GM19324 (cell line): ENCODE measurements around the gene SPPL2A.
"Not testable (repeated sequence)": the region's sequence is repeated elsewhere in the genome, so short reads cannot be mapped to it uniquely, and the experiment has no call there.

Experiments used
- ATAC-seq: cut with Tn5 transposase; IDR thresholded peaks from one replicate; pipeline ENCODE4 v1.9.1; 2021; ENCODE audit warnings: mild to moderate bottlenecking, moderate library complexity; ENCODE audit not compliant: unreplicated experiment, low FRiP score

Gene SPPL2A

GRCh38 chr15:50773389-50773788 is 7.9 kb upstream of the SPPL2A start:
- ATAC-seq = no peak

DNA sequence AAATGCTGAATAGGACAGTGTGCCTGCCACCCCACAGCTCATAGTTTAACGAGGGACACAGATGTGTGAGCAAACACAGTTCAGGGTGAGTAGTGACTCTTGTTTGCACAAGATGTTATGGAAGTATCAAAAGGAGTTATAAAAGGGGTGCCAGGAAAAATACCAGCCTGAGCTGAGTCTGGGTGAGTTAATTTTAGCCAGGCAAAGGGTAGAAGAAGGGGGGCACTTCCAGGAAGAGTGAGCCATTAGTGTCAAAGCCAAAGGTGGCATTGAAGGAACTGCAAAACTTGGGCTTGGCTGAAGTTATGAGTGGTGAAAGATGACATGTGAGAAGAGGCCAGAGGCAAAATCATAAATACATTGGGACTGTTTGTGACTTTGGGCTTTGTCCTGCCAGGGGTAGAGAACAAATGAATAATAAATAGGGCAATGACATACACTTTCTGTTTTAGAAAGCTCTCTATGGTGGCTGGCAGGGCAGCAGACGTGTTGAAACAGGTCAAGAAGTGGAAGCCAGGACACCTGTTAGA is 1.9 kb upstream of the SPPL2A start:
- ATAC-seq = no peak

DNA sequence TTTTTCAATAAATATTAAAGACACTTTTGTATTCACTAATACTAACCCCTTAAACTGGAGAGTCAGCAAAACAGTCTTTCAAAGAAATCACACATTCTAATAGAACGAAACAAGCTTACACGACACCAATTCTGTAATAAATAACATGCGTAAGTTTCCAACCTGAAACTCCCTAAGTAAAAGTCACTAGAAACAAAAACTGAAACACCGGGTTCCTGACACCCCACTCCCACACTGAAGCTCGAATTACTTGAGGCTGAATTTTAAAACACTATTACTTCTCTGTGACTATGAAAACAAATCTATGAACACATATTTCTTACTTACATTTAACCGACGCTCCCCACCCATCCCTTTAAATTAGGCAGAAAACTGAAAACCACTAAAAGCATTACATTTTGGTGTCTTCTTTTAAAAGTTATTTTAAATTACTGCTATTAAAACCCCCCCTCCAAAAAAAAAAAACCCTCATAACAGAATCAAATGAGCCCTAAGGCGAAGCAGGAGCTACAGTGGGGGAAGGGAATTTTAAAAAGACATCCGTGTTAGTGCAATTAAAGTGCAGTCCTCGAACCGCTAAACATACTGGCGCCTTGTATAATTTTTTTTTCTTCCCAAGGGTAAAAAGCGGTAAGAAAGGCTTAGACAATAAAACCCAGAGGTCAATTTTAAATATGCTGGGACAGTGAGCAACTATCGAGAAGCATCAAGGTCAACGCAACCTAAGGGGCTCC is 878 bp downstream of the SPPL2A start:
- ATAC-seq = no peak

GRCh38 chr15:50758712-50759205 is 6.7 kb downstream of the SPPL2A start:
- no peak for ATAC-seq

DNA sequence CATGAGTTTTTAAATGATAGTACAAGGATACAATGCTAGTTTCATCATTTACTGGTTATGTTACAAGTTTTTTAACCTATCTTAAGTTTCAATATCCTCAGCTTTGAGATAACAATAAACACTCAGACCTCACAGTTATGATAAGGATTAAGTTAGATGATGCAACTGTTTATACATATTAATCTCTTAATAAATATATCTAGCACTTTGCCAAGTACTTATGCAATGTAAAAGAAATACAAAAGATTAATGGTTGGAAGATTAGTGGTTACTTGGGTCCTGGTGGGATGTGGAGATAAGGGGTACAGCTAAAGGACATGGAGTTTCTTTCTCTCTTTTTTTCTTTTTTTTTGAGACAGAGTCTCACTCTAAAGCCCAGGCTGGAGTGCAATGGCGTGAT is 12.0 kb downstream of the SPPL2A start:
- no peak for ATAC-seq

DNA sequence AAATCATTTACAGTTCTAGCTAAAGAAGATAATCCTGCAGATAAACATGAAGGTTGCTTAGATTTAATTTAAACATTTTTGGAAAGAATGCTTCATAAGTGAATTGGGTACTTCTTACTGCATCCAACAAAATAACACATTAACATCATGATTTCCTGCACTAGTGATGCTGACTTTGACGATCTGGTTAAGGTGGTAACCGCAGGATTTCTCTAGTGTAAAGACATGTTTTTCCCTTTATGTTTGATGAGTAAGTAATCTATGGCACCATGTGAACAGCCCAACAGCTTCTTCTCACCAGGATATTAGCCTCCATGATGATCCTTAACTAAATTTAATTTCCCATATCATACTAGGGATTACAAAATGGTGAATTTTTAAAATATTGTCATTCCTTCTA is 14.1 kb downstream of the SPPL2A start:
- ATAC-seq = no peak

DNA sequence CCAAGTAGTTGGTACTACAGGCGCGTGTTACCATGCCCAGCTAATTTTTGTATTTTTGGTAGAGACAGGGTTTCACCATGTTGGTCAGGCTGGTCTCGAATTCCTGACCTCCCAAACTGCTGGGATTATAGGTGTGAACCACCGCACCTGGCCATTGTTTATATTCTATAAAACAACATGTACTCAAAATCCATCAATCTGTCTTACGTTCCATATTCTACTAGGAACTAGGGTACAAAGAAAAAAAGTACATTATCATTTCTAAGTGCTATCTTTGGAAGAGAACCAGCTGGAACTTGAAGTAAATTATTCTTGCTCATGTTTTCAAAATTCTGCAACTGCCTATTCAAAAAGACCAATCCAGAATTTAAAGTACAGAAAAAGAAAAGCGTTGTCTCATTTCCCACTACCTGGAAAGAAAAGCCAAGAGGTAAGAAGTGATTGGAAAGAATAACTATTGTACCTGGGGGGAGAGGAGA is 15.2 kb downstream of the SPPL2A start:
- ATAC-seq = no peak

- no peak for ATAC-seq
Measured at GRCh38 chr15:50747523-50747922, 18.0 kb downstream of the SPPL2A start.

- ATAC-seq = no peak
Measured at GRCh38 chr15:50744601-50745000, 20.9 kb downstream of the SPPL2A start.

GRCh38 chr15:50740955-50741354 is 24.6 kb downstream of the SPPL2A start:
- ATAC-seq = no peak

DNA sequence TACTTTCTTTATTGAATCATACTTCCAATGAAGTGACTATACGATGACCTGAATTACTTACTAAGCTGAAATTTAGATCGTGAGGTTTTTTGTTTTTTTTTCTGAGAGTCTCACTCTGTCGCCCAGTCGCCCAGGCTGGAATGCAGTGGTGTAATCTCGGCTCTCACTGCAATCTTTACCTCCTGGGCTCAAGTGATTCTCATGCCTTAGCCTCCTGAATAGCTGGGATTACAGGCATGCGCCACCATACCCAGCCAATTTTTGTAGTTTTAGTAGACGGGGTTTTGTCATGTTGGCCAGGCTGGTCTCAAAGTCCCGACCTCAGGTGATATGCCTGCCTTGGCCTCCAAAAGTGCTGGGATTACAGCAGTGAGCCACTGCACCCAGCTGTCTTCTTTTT is 28.7 kb downstream of the SPPL2A start:
- ATAC-seq = no peak

GRCh38 chr15:50735156-50735555 is 30.4 kb downstream of the SPPL2A start:
- no peak for ATAC-seq

GRCh38 chr15:50726315-50726714 is 39.2 kb downstream of the SPPL2A start:
- ATAC-seq = no peak

GRCh38 chr15:50718700-50719125 is 46.8 kb downstream of the SPPL2A start:
- ATAC-seq = no peak

DNA sequence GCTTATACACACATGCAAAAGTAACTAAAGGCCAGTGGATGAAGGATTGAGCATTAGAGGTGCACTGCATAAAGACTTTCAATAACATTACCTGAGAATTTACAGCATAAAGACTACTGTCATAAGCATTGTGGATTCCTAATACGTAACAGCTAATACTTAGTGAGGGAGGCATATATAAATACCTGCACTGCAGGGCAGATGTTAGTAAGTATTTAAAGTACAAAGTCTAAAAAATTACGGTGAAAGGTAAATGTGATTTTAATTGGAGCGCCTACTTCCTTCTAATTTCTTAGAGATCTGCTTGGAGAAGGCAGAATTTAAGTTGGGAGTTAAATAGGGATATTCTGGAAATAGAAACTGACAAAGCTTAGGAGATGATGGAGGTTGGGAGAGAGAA is 53.5 kb downstream of the SPPL2A start:
- ATAC-seq = no peak

- no peak for ATAC-seq
Measured at GRCh38 chr15:50710585-50710984, 54.9 kb downstream of the SPPL2A start.

DNA sequence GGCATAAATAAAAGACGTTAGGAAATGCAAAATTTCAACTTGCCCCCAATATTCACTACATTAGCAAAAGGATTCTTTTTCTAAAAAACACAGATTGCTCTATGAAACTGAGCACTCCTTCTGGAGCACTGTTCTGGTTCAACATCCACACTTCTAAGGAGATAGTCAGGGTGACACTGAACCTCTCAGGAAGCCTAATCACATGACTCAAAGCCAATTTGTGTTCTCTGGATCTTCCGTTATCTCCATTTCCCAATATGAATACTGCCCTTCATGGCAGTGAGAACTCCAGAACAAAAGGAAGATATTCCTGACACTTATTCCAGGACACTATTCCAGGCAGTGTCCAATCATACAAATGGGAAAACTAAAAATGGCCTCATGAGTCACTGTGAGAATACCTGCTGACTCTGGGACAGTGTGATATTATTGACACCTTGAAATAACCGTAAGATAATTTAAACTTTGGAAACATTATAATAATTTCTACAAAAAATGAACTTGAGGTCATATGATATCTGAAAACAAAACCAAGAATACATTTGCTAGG is 57.6 kb downstream of the SPPL2A start:
- no peak for ATAC-seq

DNA sequence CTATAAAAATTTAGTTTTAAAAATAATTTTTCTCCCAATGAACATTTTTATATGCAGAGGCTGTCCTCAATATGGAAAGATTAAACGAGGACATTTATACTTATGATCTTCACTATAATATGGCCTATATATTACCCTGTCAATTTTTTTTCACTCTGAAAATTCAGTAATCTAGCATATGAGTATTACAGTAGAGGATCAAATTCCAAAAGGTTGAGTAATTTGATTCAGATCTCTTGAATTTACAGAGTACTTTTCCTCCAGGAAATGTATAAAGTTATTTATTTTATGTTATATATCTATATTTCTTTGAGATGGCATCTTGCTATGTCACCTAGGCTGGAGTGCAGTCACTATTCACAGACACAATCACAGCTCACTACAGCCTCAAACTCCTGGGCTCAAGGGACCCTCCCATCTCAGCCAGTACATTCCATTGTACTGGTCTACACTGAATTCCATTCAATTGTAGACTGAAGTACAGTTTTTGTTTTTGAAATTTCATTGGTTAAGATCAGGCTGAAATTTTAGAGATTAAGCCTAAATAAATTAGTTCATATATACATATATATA is 62.7 kb downstream of the SPPL2A start:
- ATAC-seq = no peak

DNA sequence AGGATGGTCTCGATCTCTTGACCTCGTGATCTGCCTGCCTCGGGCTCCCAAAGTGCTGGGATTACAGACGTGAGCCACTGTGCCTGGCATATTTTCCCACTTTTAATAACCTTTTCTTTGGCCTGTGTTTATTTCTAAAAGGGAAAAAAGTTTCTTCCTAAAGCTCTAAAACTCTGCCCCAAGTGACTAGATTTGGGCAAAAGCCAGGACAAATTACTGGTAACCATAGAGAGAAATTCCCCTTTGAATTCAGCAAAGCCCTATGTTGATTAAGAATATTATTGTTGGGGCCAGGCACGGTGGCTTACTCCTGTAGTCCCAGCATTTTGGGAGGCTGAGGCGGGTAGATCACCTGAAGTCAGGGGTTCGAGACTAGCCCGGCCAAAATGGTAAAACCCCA is 67.4 kb downstream of the SPPL2A start:
- no peak for ATAC-seq

DNA sequence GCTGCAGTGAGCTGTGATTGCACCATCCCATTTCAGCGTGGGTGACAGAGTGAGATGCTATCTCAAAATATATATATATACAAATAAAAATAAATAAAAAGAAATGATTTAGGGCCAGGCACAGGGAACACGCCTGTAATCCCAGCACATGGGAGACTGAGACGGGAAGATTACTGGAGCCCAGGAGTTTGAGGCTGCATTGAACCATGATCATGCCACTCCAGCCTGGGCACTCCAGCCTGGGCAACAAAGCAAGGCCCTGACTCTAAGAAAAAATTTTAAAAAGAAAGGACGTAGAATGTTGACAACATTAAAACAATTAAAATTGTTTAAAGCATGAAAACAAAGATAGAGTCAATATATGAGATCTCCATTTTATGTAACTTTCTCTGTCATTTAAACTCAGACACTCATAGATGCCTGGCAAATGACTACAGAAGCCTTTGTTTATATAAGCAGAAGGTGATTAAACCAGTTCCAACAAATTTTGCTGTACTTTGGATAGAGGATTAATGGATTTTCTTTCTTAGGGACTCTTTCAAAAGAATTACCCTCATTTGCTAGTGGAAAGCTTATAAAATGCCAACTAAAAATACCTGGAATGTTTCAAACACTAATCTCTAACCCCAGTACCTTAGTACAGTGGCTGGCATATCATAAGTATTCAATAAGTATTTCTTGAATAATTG is 68.3 kb downstream of the SPPL2A start:
- ATAC-seq = no peak

GRCh38 chr15:50694634-50695165 is 70.8 kb downstream of the SPPL2A start:
- ATAC-seq = not testable (repeated sequence)
